Esophagus muscularis mucosa (tissue), 3 donors: ENCODE measurements around the gene TCAP.

Experiments used
- POLR2A ChIP-seq: fragments of 450-650 bp; IDR thresholded peaks from one replicate; pipeline ENCODE4 v1.6.1; 2017; ENCODE audit warnings: antibody characterized with exemption, moderate library complexity, mild to moderate bottlenecking, low read depth
- POLR2AphosphoS5 ChIP-seq, 2 donors: sonication (generic); formaldehyde crosslinking; IDR thresholded peaks; one replicate each; pipeline ENCODE4 v1.6.1; 2017; ENCODE audit warnings: antibody characterized with exemption in 2 of 2
- TF ChIP-seq, protein P1 (sequence below), 3 experiments: fragments of 200-600 bp in 2 of 3; fragments of 450-650 bp in 1 of 3; sonication (generic) in 2 of 3; IDR thresholded peaks; one replicate each; pipeline ENCODE4 v1.5.1; 2017 to 2019; ENCODE audit warnings: antibody characterized with exemption in 3 of 3, mild to moderate bottlenecking in 2 of 3, moderate library complexity in 1 of 3

DNA sequence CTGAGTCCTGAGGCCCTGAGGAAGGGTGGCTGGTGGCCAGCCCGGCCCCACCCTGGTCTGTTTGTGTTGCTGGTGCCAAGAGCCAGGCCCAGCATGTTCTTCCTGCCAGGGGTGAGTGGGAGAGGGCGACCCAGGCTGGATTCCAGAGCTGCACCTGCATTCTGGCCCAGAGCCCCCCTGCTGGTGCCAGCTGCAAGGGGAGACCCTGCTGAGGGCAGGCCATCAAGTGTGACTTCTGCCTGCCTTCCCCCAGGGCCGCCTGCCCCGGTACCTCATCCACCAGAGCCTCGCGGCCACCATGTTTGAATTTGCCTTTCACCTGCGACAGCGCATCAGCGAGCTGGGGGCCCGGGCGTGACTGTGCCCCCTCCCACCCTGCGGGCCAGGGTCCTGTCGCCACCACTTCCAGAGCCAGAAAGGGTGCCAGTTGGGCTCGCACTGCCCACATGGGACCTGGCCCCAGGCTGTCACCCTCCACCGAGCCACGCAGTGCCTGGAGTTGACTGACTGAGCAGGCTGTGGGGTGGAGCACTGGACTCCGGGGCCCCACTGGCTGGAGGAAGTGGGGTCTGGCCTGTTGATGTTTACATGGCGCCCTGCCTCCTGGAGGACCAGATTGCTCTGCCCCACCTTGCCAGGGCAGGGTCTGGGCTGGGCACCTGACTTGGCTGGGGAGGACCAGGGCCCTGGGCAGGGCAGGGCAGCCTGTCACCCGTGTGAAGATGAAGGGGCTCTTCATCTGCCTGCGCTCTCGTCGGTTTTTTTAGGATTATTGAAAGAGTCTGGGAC, 2.4 kb upstream of the TCAP start:
- TF ChIP-seq, protein P1, sequence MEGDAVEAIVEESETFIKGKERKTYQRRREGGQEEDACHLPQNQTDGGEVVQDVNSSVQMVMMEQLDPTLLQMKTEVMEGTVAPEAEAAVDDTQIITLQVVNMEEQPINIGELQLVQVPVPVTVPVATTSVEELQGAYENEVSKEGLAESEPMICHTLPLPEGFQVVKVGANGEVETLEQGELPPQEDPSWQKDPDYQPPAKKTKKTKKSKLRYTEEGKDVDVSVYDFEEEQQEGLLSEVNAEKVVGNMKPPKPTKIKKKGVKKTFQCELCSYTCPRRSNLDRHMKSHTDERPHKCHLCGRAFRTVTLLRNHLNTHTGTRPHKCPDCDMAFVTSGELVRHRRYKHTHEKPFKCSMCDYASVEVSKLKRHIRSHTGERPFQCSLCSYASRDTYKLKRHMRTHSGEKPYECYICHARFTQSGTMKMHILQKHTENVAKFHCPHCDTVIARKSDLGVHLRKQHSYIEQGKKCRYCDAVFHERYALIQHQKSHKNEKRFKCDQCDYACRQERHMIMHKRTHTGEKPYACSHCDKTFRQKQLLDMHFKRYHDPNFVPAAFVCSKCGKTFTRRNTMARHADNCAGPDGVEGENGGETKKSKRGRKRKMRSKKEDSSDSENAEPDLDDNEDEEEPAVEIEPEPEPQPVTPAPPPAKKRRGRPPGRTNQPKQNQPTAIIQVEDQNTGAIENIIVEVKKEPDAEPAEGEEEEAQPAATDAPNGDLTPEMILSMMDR (IDR thresholded peaks at IDR 0.05): no peak
- TF ChIP-seq POLR2A (no peak), POLR2AphosphoS5 (IDR thresholded peaks at IDR 0.05) (no peak)
